Natural killer cell treated with Interleukin-12 subunit alpha and Interleukin-12 subunit beta and Interleukin-15 and Interleukin-18, amount 100 ng/mL, for 72 hours (primary cell): Measurements from ENCODE around the gene MAGI1. TPM values are rescaled to one million over a fixed set of nuclear protein-coding genes. Genes with fewer than 3 reads are reported as not detected.

Experiments used
- ATAC-seq, 2 donors: fragments of 150-1000 bp; cut with Tn5 transposase in 1 of 2; sonication (Bioruptor Pico), chemical (Tn5 transposase) in 1 of 2; 2 replicates each; pipeline ENCODE4 v1.10.0; 2021
- DNase-seq: peaks from one replicate; pipeline ENCODE4 v3.0.0; 2022; ENCODE audit warnings: low spot score
- H3K27ac Mint-ChIP-seq, 2 donors: 1 replicate in 1 of 2; 2 replicates in 1 of 2; pipeline ENCODE4 v1.8.0; 2022; ENCODE audit warnings: mixed read lengths in 2 of 2, mild to moderate bottlenecking in 1 of 2, moderate library complexity in 1 of 2
- H3K27me3 Mint-ChIP-seq, 2 donors: 1 replicate in 1 of 2; 2 replicates in 1 of 2; pipeline ENCODE4 v1.8.0; 2022; ENCODE audit warnings: mixed read lengths in 2 of 2
- H3K36me3 Mint-ChIP-seq: one replicate; pipeline ENCODE4 v1.8.0; 2022; ENCODE audit warnings: mixed read lengths
- H3K4me1 Mint-ChIP-seq, 2 donors: 1 replicate in 1 of 2; 2 replicates in 1 of 2; pipeline ENCODE4 v1.8.0; 2022; ENCODE audit warnings: low read depth in 2 of 2, mixed read lengths in 2 of 2, mild to moderate bottlenecking in 1 of 2
- H3K4me3 Mint-ChIP-seq: one replicate; pipeline ENCODE4 v1.8.0; 2022; ENCODE audit warnings: mixed read lengths
- H3K9me3 Mint-ChIP-seq: 2 replicates; pipeline ENCODE4 v1.8.0; 2022; ENCODE audit warnings: mixed read lengths
- total RNA-seq, 2 donors: library from RNA; stranded (reverse); gene quantifications; one replicate each; pipeline ENCODE4 v1.2.3, GENCODE V29; 2022

MAGI1 gene
- total RNA-seq, 2 donors from 2014 or later, result not detected

DNA sequence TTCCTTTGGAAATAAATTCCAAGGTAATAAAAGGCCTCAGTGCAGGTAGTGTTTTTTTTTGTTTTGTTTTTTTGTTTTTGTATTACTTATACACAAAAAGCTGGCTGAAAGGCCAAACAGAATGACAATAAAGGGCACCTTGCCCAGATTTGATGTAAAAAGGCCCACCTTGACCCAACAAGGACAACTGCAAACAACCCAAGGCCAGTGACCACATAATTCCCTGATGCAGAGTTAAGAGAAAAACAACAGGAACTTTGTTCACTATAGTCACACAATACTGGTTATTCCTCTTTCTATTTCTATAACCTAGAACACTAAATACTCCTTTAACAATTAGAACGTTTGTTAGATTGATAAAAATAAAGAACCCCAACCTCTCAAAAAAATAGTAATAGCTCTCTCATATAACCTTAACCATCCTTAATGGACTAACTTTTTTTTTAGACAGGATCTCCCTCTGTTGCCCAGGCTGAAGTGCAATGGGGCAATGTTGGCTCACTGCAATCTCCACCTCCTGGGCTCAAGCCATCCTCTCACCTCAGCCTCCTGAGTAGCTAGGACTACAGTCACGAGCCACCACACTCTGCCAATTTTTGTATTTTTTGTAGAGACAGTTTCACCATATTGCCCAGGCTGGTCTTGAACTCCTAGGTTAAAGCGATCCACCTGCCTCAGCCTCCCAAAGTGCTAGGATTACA is 113.3 kb downstream of the MAGI1 start:
- H3K27ac Mint-ChIP-seq, result no peak overlapping the region
- DNase-seq, result no peak
- H3K4me3 Mint-ChIP-seq, result no peak overlapping the region
- no peaks in the 10 kb centered on the region for H3K27me3 Mint-ChIP-seq
- no peak for ATAC-seq
- no peaks in the 10 kb centered on the region for H3K4me1 Mint-ChIP-seq
- H3K36me3 Mint-ChIP-seq, result no peaks in the 10 kb centered on the region
- no peaks in the 10 kb centered on the region for H3K9me3 Mint-ChIP-seq

DNA sequence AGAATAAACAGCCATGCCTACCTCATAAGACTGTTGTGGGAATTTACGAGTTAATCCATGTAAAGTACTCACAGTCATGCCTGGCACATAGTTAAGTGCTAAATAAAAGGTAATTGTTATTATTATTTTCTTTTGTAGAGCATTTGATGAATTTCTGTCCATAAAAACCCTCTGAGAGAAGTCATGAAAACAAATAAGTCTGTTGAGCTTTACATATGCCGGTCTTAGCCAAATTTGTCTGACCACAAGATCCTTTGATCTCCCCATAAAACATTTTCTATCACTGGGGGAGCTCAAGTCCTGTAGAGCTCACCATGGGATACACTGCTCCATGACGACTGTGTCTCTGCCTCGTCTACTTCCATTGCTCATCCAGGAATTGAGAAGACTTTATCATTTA is 114.0 kb downstream of the MAGI1 start:
- no peaks in the 10 kb centered on the region for H3K27me3 Mint-ChIP-seq
- no peaks in the 10 kb centered on the region for H3K4me1 Mint-ChIP-seq
- no peaks in the 10 kb centered on the region for H3K36me3 Mint-ChIP-seq
- no peak overlapping the region for H3K27ac Mint-ChIP-seq
- ATAC-seq, result no peak
- no peak for DNase-seq
- H3K4me3 Mint-ChIP-seq, result no peak overlapping the region
- peaks cover 6% of the 10 kb centered on the region for H3K9me3 Mint-ChIP-seq

DNA sequence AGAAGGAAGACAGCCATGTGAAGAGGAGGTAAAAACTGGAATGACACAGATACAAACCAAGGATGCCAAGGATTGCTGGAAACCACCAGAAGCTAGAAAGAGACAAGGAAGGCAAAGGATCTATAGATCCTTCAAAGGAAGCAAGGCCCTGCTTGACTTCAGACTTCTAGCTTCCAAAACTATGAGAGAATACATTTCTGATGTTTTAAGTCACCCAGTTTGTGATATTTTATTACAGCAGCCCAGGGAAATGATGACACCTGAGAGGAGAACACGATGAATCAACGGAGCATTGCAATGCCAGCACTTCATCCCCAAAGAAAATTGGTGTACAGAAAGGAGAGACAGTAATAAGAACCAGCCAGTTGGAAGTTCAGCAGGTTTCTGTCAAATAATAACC is 116.3 kb downstream of the MAGI1 start:
- H3K9me3 Mint-ChIP-seq, result peaks cover 7% of the 10 kb centered on the region
- no peaks in the 10 kb centered on the region for H3K36me3 Mint-ChIP-seq
- ATAC-seq (no peak), DNase-seq (no peak)
- no peak overlapping the region for H3K27ac Mint-ChIP-seq
- H3K4me3 Mint-ChIP-seq, result no peak overlapping the region
- H3K4me1 Mint-ChIP-seq, result no peaks in the 10 kb centered on the region
- no peaks in the 10 kb centered on the region for H3K27me3 Mint-ChIP-seq

DNA sequence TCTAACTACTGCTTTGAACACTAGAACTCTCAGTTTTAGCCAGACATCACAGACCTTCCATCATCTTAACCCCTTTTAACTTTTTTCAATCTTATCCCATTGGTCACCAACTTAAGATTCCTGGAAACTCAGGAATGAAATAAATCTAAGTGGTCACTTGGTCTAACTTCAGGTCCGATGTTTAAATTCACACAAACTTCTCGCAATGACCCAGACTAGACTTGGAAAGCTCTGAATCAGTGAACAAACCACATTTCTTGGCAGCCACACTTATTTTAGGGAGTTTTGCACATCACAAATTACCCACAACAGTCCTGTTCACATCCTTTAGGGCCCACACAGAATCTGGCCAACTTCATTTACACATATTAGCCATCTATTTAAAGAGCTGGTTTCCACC is 118.9 kb downstream of the MAGI1 start:
- Mint-ChIP-seq H3K27me3 (no peaks in the 10 kb centered on the region), H3K27ac (no peak overlapping the region), H3K36me3 (no peaks in the 10 kb centered on the region), H3K4me3 (no peak overlapping the region), H3K9me3 (peaks cover 11% of the 10 kb centered on the region), H3K4me1 (no peaks in the 10 kb centered on the region)
- DNase-seq (no peak), ATAC-seq (no peak)

DNA sequence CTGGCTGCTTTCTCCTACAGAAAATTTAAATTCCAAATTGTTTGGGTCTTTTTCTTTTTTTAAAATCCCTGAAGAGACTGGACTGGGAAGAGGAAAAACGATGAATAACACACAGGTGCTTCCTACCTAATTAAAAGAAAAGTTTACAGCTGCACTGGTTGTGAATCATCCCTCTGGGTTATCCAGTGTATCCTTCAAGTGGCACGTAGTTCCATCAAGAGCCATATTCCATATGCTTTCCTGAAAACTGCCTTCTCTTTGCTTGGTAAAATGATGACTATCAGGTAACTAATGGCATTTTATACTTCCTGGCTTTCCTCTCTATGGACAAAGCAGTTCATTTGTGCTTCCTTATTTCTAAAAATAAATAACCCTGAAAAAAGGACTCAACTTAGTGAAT is 123.2 kb downstream of the MAGI1 start:
- DNase-seq (no peak), ATAC-seq (no peak)
- no peaks in the 10 kb centered on the region for H3K36me3 Mint-ChIP-seq
- H3K27me3 Mint-ChIP-seq, result no peaks in the 10 kb centered on the region
- H3K9me3 Mint-ChIP-seq, result peaks cover 14% of the 10 kb centered on the region
- no peaks in the 10 kb centered on the region for H3K4me1 Mint-ChIP-seq
- H3K27ac Mint-ChIP-seq, result no peak overlapping the region
- H3K4me3 Mint-ChIP-seq, result no peak overlapping the region

DNA sequence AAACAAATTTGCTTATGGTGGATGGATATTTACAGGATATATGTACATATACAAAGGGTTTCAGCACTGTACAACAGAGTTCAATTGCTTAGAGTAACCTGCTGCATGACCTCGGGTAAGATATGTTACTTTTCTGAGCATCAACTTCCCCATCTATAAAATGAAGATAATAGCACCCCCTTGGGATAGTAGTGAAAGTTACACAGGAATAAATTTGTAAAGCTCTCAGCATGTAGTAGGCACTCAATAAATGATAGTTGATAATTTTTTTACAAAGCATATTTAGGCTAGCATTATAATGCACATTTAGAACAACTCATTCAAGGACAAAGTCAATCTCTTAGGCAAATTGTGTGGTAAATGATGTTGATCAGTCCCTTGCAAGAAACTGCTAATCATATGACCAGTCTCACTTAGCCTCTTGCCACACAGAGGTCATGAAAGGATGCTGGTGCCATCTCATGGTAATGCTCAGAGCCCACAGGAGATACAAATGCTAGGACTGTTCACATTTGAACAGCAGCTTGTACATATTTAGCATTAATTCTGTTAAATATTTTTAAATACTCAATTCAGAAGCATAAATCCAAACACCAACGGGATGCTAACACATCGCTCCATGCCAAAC is 123.9 kb downstream of the MAGI1 start:
- no peaks in the 10 kb centered on the region for H3K4me1 Mint-ChIP-seq
- DNase-seq (no peak), ATAC-seq (no peak)
- H3K9me3 Mint-ChIP-seq, result peaks cover 9% of the 10 kb centered on the region
- H3K27ac Mint-ChIP-seq, result no peak overlapping the region
- no peaks in the 10 kb centered on the region for H3K36me3 Mint-ChIP-seq
- no peak overlapping the region for H3K4me3 Mint-ChIP-seq
- no peaks in the 10 kb centered on the region for H3K27me3 Mint-ChIP-seq

DNA sequence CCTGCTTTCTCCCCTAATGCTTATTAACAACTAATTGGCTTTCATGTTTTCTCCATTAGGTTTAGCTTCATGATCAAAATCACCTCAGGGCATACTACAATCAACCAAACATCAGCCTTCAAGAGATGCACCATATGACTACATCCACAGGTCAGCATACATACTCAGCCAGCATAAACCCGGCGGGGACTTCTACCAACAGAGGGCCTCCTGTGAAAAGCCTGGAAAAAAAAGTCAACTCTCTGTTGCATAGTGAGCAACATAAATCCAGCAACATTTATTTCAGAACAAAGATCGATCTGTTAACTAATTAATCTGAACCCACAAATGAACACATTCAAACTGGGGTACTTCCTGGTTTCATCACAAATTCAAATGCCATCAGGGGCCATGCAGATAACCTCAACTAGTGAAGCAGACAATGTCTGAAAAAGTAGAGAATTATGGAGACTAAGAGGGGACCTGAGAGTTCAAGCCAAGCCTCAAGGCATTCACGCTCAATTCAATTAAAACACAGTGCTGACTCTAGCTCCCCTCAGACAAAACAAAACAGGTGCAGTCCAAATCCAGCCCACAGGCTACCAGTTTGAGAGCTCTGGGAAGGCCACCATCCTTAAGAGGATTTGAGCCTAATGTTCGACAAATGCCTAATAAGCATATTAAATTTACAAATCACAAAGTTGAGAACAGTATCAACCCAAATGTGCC is 124.5 kb downstream of the MAGI1 start:
- H3K9me3 Mint-ChIP-seq, result peaks cover 8% of the 10 kb centered on the region
- no peaks in the 10 kb centered on the region for H3K36me3 Mint-ChIP-seq
- ATAC-seq, result no peak
- no peaks in the 10 kb centered on the region for H3K4me1 Mint-ChIP-seq
- no peak overlapping the region for H3K27ac Mint-ChIP-seq
- H3K4me3 Mint-ChIP-seq, result no peak overlapping the region
- H3K27me3 Mint-ChIP-seq, result no peaks in the 10 kb centered on the region
- DNase-seq, result no peak

DNA sequence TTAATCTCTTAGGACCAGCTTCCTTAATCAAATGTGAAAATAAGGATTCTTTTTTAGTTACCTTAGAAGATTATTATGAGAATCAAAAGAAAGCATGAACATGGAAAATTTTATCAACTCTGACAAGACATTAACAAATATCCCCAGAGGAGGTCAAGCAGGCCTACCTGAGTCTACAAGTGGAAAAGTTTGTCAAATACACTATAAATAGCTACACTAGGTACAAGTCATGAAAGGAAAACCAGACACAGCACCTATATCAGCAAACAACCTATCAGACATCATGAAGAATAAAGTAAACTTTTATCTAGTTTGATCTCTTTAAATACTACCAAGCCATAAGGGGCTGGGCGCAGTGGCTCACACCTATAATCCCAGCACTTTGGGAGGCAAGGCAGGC is 126.1 kb downstream of the MAGI1 start:
- no peaks in the 10 kb centered on the region for H3K4me1 Mint-ChIP-seq
- no peak overlapping the region for H3K4me3 Mint-ChIP-seq
- peaks cover 8% of the 10 kb centered on the region for H3K9me3 Mint-ChIP-seq
- H3K36me3 Mint-ChIP-seq, result no peaks in the 10 kb centered on the region
- DNase-seq, result no peak
- no peaks in the 10 kb centered on the region for H3K27me3 Mint-ChIP-seq
- no peak overlapping the region for H3K27ac Mint-ChIP-seq
- ATAC-seq, result no peak

DNA sequence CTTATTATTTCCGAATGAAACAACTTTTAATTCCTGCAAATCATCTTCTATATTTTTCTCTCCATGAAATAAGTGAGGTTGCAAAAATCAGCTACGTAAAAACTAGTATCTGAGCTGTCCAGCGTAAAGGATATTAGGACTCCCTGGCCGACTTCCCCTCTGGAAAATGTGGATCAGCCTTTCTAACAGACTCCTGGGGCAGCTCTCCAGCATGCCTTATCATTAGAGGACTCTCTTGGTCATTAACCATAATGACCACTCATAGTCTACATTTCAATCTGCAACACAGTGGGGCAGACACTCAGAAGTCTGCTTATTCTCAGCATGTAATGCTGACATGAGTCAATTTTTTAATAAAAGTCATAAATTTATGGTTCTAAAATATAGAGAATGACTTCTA is 130.1 kb downstream of the MAGI1 start:
- Mint-ChIP-seq H3K9me3 (no peaks in the 10 kb centered on the region), H3K4me3 (no peak overlapping the region), H3K36me3 (no peaks in the 10 kb centered on the region), H3K27ac (no peak overlapping the region), H3K27me3 (no peaks in the 10 kb centered on the region), H3K4me1 (no peaks in the 10 kb centered on the region)
- ATAC-seq (no peak), DNase-seq (no peak)

DNA sequence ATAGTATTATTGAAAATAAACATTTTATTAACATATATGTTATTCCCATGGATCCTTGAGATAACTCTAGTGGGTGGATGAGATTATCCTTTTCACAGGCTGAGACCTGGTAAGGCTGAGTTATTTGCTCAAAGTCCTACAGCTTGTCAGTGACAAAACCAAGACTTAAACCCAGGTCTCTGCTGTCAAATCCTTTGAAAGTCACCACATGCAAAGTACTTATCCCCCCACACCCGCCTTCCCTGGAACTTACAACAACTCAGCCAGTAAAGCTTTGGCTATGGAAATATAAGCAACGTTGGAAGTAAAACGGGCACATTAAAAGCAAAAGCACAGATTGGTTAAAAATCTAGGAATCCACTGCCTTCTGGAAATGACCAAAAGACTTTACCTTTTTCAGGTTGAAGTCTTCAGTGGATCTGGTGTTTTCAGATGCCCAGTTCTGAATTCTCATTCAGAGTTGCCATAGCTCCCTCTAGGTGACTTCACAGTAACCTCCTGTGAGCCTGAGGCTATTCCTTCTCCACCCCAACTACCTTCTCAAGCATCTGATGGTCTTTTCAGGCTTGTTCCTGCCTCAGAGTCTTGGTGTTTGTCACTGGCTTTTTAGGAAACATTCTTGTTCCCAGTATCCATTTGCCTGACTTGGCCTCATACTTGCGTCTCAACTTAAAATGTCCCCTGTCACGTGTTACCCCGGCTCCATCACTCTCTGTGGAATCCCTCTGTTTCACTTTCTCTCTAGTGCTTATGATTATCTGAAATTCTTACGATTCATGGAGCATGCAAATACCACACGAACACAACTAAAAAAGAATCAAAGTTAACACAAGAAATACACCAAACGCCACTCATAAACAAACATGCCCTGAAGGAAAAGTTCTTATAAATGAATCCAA is 131.2 kb downstream of the MAGI1 start:
- Mint-ChIP-seq H3K9me3 (no peaks in the 10 kb centered on the region), H3K27ac (no peak overlapping the region), H3K27me3 (no peaks in the 10 kb centered on the region)

DNA sequence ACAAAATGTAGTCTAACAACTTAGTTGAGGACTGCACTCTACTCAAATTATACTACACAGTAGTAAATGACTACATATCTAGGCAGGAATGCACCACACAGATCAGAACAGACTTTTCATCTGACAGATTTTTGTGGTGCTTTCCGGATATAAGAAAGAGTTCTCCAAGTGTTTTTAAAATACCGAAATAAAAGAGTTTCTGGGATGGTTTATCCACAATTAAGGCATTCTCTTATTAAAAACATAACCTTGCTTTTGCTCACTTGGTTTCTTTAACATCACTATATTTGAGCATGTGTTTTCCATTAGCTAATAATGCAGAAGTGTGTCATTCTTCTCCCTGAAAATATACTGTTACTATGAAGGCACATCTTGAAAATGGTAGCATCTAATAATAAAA is 132.9 kb downstream of the MAGI1 start:
- Mint-ChIP-seq H3K4me1 (no peaks in the 10 kb centered on the region), H3K9me3 (peaks cover 3% of the 10 kb centered on the region), H3K27me3 (no peaks in the 10 kb centered on the region), H3K27ac (no peak overlapping the region), H3K36me3 (no peaks in the 10 kb centered on the region), H3K4me3 (no peak overlapping the region)
- no peak for DNase-seq
- ATAC-seq, result no peak

More for the DNA sequence above, 131.2 kb downstream of the MAGI1 start:
- no peaks in the 10 kb centered on the region for H3K36me3 Mint-ChIP-seq
- H3K4me1 Mint-ChIP-seq, result no peaks in the 10 kb centered on the region
- no peak overlapping the region for H3K4me3 Mint-ChIP-seq
- DNase-seq (no peak), ATAC-seq (no peak)

DNA sequence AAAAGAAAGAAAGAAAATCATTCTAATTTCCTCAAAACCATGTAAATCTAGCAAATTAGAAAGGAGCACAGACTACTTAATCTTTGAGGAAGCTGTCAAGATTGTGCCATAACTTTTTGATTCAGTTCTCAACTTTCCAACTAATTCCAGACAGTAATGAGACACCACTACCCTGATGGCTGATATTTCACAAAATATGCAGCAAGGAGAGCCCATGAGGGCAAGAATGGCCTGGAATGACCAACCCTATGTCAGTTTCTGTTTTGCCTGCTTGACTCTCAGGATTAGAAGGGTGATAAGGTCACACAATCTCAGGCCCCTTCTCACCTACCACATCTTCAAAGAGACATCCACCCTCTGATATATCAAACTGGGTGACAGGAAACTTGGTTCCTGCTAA is 134.7 kb downstream of the MAGI1 start:
- H3K36me3 Mint-ChIP-seq, result no peaks in the 10 kb centered on the region
- ATAC-seq (no peak), DNase-seq (no peak)
- H3K27ac Mint-ChIP-seq, result no peak overlapping the region
- no peaks in the 10 kb centered on the region for H3K4me1 Mint-ChIP-seq
- H3K9me3 Mint-ChIP-seq, result peaks cover 3% of the 10 kb centered on the region
- no peak overlapping the region for H3K4me3 Mint-ChIP-seq
- H3K27me3 Mint-ChIP-seq, result no peaks in the 10 kb centered on the region

DNA sequence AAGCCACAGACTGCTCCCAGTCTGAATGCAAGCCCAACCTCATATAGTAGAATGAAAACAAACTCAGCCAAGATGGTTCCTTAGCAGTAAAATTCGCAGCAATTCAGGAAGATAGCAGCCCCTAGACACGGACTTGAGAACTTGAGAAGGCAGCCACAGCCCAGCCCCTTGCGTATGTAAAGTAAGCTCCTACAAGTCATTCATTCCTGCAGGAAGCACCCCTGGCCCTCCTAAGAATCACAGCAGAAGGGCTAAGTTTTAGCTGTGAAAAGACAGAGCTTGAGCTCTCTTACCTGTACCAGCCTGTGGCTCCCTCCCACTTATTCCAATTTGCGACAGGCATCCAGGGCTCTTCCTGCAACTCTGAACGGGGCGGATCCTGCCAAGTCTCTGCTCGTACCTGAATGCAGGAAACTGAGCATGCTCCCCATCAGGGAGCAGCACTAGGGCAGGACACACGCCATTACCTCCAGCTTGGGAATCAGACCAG is 136.4 kb downstream of the MAGI1 start:
- no peaks in the 10 kb centered on the region for H3K36me3 Mint-ChIP-seq
- DNase-seq (no peak), ATAC-seq (no peak)
- no peak overlapping the region for H3K4me3 Mint-ChIP-seq
- no peaks in the 10 kb centered on the region for H3K4me1 Mint-ChIP-seq
- H3K27ac Mint-ChIP-seq, result no peak overlapping the region
- peaks cover 3% of the 10 kb centered on the region for H3K9me3 Mint-ChIP-seq
- H3K27me3 Mint-ChIP-seq, result no peaks in the 10 kb centered on the region
